BE2C (cell line): ENCODE data around the gene ATN1. TPM values are rescaled to one million over a fixed set of nuclear protein-coding genes. Genes with fewer than 3 reads are reported as not detected.
A peak's percentile ranks its signal among the peaks of the same experiment; 100 is the strongest.
"Not testable (repeated sequence)": the region's sequence is repeated elsewhere in the genome, so short reads cannot be mapped to it uniquely, and the experiment has no call there.

Experiments used
- DNase-seq: peaks from one replicate; pipeline ENCODE4 v3.0.0-alpha.2; 2020
- H3K27me3 ChIP-seq: fragments of 250-450 bp; sonication (Bioruptor Pico); 2 replicates; pipeline ENCODE4 v1.5.1; 2020; ENCODE audit warnings: mild to moderate bottlenecking
- H3K36me3 ChIP-seq: fragments of 250-450 bp; sonication (Bioruptor Pico); 2 replicates; pipeline ENCODE4 v1.5.1; 2020; ENCODE audit warnings: mild to moderate bottlenecking
- H3K4me1 ChIP-seq: fragments of 250-450 bp; sonication (Bioruptor Pico); 2 replicates; pipeline ENCODE4 v1.5.1; 2020
- H3K4me3 ChIP-seq: 2 replicates; pipeline ENCODE4 v1.5.1; 2011; ENCODE audit warnings: low read depth, low read length
- H3K9me3 ChIP-seq: fragments of 250-450 bp; sonication (Bioruptor Pico); 2 replicates; pipeline ENCODE4 v1.5.1; 2020
- CTCF ChIP-seq: IDR thresholded peaks from 2 replicates; pipeline ENCODE4 v1.5.1; 2012; ENCODE audit warnings: mild to moderate bottlenecking, low read depth, low read length
- polyA plus RNA-seq: library from polyadenylated mRNA; unstranded; fragments of >200 nt; gene quantifications from one replicate; pipeline ENCODE4 v1.2.1, GENCODE V29; 2012; ENCODE audit warnings: low read depth, missing spikeins; ENCODE audit not compliant: insufficient read length, insufficient read depth

ATN1 gene
- 276 TPM for polyA plus RNA-seq

GRCh38 chr12:6927379-6928021, at the start of gene ATN1:
TSS of gene ATN1 (plus strand) at chr12:6927959. CDS start at chr12:6934002, 6,043 bp downstream.
- Histone ChIP-seq H3K4me1 (peaks cover 23% of the 10 kb centered on the region), H3K36me3 (peaks cover 7% of the 10 kb centered on the region), H3K4me3 (peak within 1 kb of the TSS; percentile 84), H3K9me3 (no peaks in the 10 kb centered on the region), H3K27me3 (no peaks in the 10 kb centered on the region)
- peak; percentile 83 for DNase-seq
- no peak for TF ChIP-seq CTCF

GRCh38 chr12:6879824-6880223, 47.9 kb upstream of the ATN1 start:
- H3K36me3 ChIP-seq, H3K9me3 ChIP-seq, H3K4me3 ChIP-seq, H3K27me3 ChIP-seq, DNase-seq, H3K4me1 ChIP-seq: not testable (repeated sequence)

GRCh38 chr12:6883252-6883651, 44.5 kb upstream of the ATN1 start:
- Histone ChIP-seq H3K27me3 (no peaks in the 10 kb centered on the region), H3K36me3 (peaks cover 7% of the 10 kb centered on the region), H3K4me3 (no peak overlapping the region), H3K9me3 (no peaks in the 10 kb centered on the region), H3K4me1 (peaks cover 6% of the 10 kb centered on the region; the same call in 1 of the 2 replicates)
- no peak for TF ChIP-seq CTCF
- no peak for DNase-seq

- peaks cover 7% of the 10 kb centered on the region for H3K36me3 ChIP-seq
Observed at GRCh38 chr12:6883683-6884082, 44.1 kb upstream of the ATN1 start.

GRCh38 chr12:6884539-6884938, 43.2 kb upstream of the ATN1 start:
- Histone ChIP-seq H3K4me1 (peaks cover 6% of the 10 kb centered on the region; the same call in 1 of the 2 replicates), H3K27me3 (no peaks in the 10 kb centered on the region), H3K4me3 (no peak overlapping the region), H3K36me3 (peaks cover 7% of the 10 kb centered on the region), H3K9me3 (no peaks in the 10 kb centered on the region)
- no peak for DNase-seq
- no peak for TF ChIP-seq CTCF

More at GRCh38 chr12:6883683-6884082, 44.1 kb upstream of the ATN1 start:
- Histone ChIP-seq H3K4me1 (peaks cover 6% of the 10 kb centered on the region; the same call in 1 of the 2 replicates), H3K4me3 (no peak overlapping the region), H3K9me3 (no peaks in the 10 kb centered on the region), H3K27me3 (no peaks in the 10 kb centered on the region)
- no peak for TF ChIP-seq CTCF
- DNase-seq = no peak

- H3K4me3 ChIP-seq, DNase-seq, H3K27me3 ChIP-seq: not testable (repeated sequence)
Observed at GRCh38 chr12:6886206-6886999, 41.4 kb upstream of the ATN1 start.

GRCh38 chr12:6887460-6887859, 40.3 kb upstream of the ATN1 start:
- TF ChIP-seq CTCF = no peak
- no peak overlapping the region for H3K4me3 ChIP-seq
- no peaks in the 10 kb centered on the region for H3K9me3 ChIP-seq
- no peaks in the 10 kb centered on the region for H3K27me3 ChIP-seq
- H3K36me3 ChIP-seq = peaks cover 7% of the 10 kb centered on the region
- no peak for DNase-seq
- H3K4me1 ChIP-seq = peaks cover 10% of the 10 kb centered on the region

More at GRCh38 chr12:6886206-6886999, 41.4 kb upstream of the ATN1 start:
- H3K36me3 ChIP-seq, H3K4me1 ChIP-seq, H3K9me3 ChIP-seq: not testable (repeated sequence)
